DMS153 treated with DMSO at 0.1 percent for 48 hours (cell line): ENCODE measurements around the gene MS4A12.
"Not testable (repeated sequence)": the region's sequence is repeated elsewhere in the genome, so short reads cannot be mapped to it uniquely, and the experiment has no call there.

ENCODE experiments used
- DNase-seq: peaks from one replicate; lab custom pipeline; 2025; ENCODE audit not compliant: unreplicated experiment; lab: John Stamatoyannopoulos, UW

The MS4A12 gene

GRCh38 chr11:60492488-60493009, at the start of gene MS4A12:
Gene MS4A12, plus strand, starts transcription at chr11:60492778. Its CDS starts 4,541 bp downstream, at chr11:60497319.
- DNase-seq = no peak

- no peak for DNase-seq
Observed at GRCh38 chr11:60447070-60447469, 45.5 kb upstream of the MS4A12 start.

- DNase-seq = no peak
Observed at GRCh38 chr11:60447846-60448245, 44.7 kb upstream of the MS4A12 start.

GRCh38 chr11:60451185-60451584, 41.4 kb upstream of the MS4A12 start:
- DNase-seq = not testable (repeated sequence)

GRCh38 chr11:60454212-60454611, 38.4 kb upstream of the MS4A12 start:
- DNase-seq = no peak

GRCh38 chr11:60455531-60456042, 37.0 kb upstream of the MS4A12 start, which contains the start of gene MS4A1:
Gene MS4A1, plus strand, starts transcription at chr11:60455847. Its CDS starts 6,528 bp downstream, at chr11:60462375.
- DNase-seq = no peak

- no peak for DNase-seq
Observed at GRCh38 chr11:60457576-60457975, 35.0 kb upstream of the MS4A12 start.

- no peak for DNase-seq
Observed at GRCh38 chr11:60459345-60459744, 33.2 kb upstream of the MS4A12 start.

GRCh38 chr11:60468829-60469228, 23.7 kb upstream of the MS4A12 start:
- no peak for DNase-seq

GRCh38 chr11:60469723-60470122, 22.9 kb upstream of the MS4A12 start:
- DNase-seq = no peak

GRCh38 chr11:60477035-60477445, 15.5 kb upstream of the MS4A12 start:
- no peak for DNase-seq

GRCh38 chr11:60482361-60482760, 10.2 kb upstream of the MS4A12 start:
- no peak for DNase-seq

GRCh38 chr11:60485987-60486386, 6.6 kb upstream of the MS4A12 start:
- no peak for DNase-seq

GRCh38 chr11:60493454-60493853, 876 bp downstream of the MS4A12 start:
- DNase-seq = no peak

GRCh38 chr11:60498399-60498798, 5.8 kb downstream of the MS4A12 start:
- DNase-seq = no peak

GRCh38 chr11:60498853-60499252, 6.3 kb downstream of the MS4A12 start:
- no peak for DNase-seq

- DNase-seq = no peak
Observed at GRCh38 chr11:60500276-60500910, 7.8 kb downstream of the MS4A12 start.

- DNase-seq = no peak
Observed at GRCh38 chr11:60502221-60502775, 9.7 kb downstream of the MS4A12 start.

- DNase-seq = no peak
Observed at GRCh38 chr11:60504219-60504905, 11.8 kb downstream of the MS4A12 start.

GRCh38 chr11:60509609-60510008, 17.0 kb downstream of the MS4A12 start:
- DNase-seq = not testable (repeated sequence)

GRCh38 chr11:60510209-60510608, 17.6 kb downstream of the MS4A12 start:
- DNase-seq = not testable (repeated sequence)

GRCh38 chr11:60511393-60511792, 18.8 kb downstream of the MS4A12 start:
- no peak for DNase-seq
